Endodermal cell (in vitro differentiated cells): ENCODE results near the gene TMEM200B. TPM values are rescaled to one million over a fixed set of nuclear protein-coding genes. Genes with fewer than 3 reads are reported as not detected.
A peak's percentile ranks its signal among the peaks of the same experiment; 100 is the strongest.

Experiments
- DNase-seq: peaks from one replicate; pipeline ENCODE4 v3.0.0-alpha.2; 2017
- H3K27ac ChIP-seq: 2 replicates; pipeline ENCODE4 v1.5.1; 2013; ENCODE audit warnings: mild to moderate bottlenecking, low read depth, low read length, moderate library complexity
- H3K27me3 ChIP-seq: 2 replicates; pipeline ENCODE4 v1.6.1; 2013; ENCODE audit warnings: mild to moderate bottlenecking, low read length, moderate library complexity; ENCODE audit not compliant: insufficient read depth, control insufficient read depth, poor library complexity, severe bottlenecking
- H3K36me3 ChIP-seq: 2 replicates; pipeline ENCODE4 v1.7.0; 2013; ENCODE audit warnings: mild to moderate bottlenecking, low read length, moderate library complexity; ENCODE audit not compliant: control insufficient read depth, insufficient read depth
- H3K4me1 ChIP-seq: one replicate; pipeline ENCODE4 v1.7.0; 2013; ENCODE audit warnings: low read length; ENCODE audit not compliant: control insufficient read depth, insufficient read depth
- H3K4me3 ChIP-seq: 2 replicates; pipeline ENCODE4 v1.5.1; 2013; ENCODE audit warnings: mild to moderate bottlenecking, low read length, moderate library complexity
- H3K9ac ChIP-seq: 2 replicates; pipeline ENCODE4 v1.6.1; 2013; ENCODE audit warnings: mild to moderate bottlenecking, low read length, moderate library complexity; ENCODE audit not compliant: poor library complexity, severe bottlenecking; ENCODE audit errors: extremely low read depth
- H3K9me3 ChIP-seq: 2 replicates; pipeline ENCODE4 v1.6.1; 2013; ENCODE audit warnings: mild to moderate bottlenecking, low read length, moderate library complexity; ENCODE audit not compliant: control insufficient read depth
- H3K27ac Mint-ChIP-seq: 2 replicates; pipeline ENCODE4 v1.8.0; 2020; ENCODE audit warnings: mixed read lengths
- H3K27me3 Mint-ChIP-seq: 2 replicates; pipeline ENCODE4 v1.8.0; 2021; ENCODE audit warnings: mild to moderate bottlenecking, mixed read lengths; ENCODE audit not compliant: insufficient read depth
- H3K36me3 Mint-ChIP-seq: 2 replicates; pipeline ENCODE4 v1.8.0; 2020; ENCODE audit warnings: low read depth, mixed read lengths
- H3K4me1 Mint-ChIP-seq: 2 replicates; pipeline ENCODE4 v1.8.0; 2020; ENCODE audit warnings: mixed read lengths
- H3K4me3 Mint-ChIP-seq: 2 replicates; pipeline ENCODE4 v1.8.0; 2020; ENCODE audit warnings: mild to moderate bottlenecking, moderate library complexity, mixed read lengths
- H3K9me3 Mint-ChIP-seq: 2 replicates; pipeline ENCODE4 v1.8.0; 2020; ENCODE audit warnings: mild to moderate bottlenecking, mixed read lengths
- WGBS, 2 experiments: methylation state at CpG; one replicate each; pipeline versions ENCODE4 v1.1.5 to v1.1.7; 2013; ENCODE audit warnings: missing lambda C conversion rate in 2 of 2, mixed read lengths in 1 of 2; ENCODE audit not compliant: insufficient coverage in 1 of 2, insufficient read length in 1 of 2; 5-methylcytosine and 5-hydroxymethylcytosine counted together
- total RNA-seq, 2 donors: library from RNA; stranded (reverse); fragmentation: NEBNext Ultra II Directional in 1 of 2; extraction: Animal tissue kit (Norgen Biotek cat#: 25700) in 1 of 2; gene quantifications; 2 replicates in 1 of 2; 3 replicates in 1 of 2; pipeline ENCODE4 v1.2.1, GENCODE V29; 2021
- TF ChIP-seq, protein P1 (sequence below): fragments of 200-600 bp; sonication (generic); conservative IDR thresholded peaks from 2 replicates; pipeline ENCODE4 v1.5.0; 2021; ENCODE audit warnings: antibody characterized with exemption, mild to moderate bottlenecking

TMEM200B gene
- total RNA-seq, 2 donors from 2014 or later = 36.0 to 49.4 TPM

DNA sequence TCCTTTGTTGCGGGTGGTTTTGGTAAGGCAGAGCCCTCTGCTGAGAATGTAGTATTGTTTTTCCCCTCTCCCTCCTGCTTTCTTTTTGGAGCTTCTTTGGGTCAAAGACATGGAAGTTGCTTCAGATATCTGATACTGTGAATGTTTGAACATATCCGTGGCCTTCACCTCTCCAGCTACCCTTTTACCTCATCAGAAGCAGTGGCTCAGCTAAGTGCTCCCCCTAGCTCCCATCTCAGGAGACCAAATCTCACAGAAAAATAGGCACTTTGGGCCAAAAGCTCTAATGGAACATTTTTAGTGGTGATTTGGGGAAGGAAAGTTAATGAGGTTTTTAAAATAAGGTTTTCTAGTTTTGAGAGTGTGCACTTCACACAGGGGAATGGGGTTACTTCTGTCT, 6.3 kb downstream of the TMEM200B start:
- 93% methylated on average over 2 of the region's 2 CpGs; no CpG with 5 or more reads in 1 of the 2 experiments for WGBS, 2 experiments
- Histone ChIP-seq H3K4me3 (no peak overlapping the region), H3K9ac (no peak overlapping the region), H3K9me3 (no peaks in the 10 kb centered on the region), H3K27me3 (no peaks in the 10 kb centered on the region), H3K36me3 (peaks cover 19% of the 10 kb centered on the region), H3K4me1 (peaks cover 13% of the 10 kb centered on the region), H3K27ac (no peak overlapping the region)
- Mint-ChIP-seq H3K36me3 (peaks cover 24% of the 10 kb centered on the region), H3K9me3 (no peaks in the 10 kb centered on the region), H3K4me1 (peaks cover 18% of the 10 kb centered on the region), H3K27me3 (no peaks in the 10 kb centered on the region), H3K4me3 (no peak overlapping the region), H3K27ac (no peak overlapping the region)
- no peak for DNase-seq
- TF ChIP-seq, protein P1, sequence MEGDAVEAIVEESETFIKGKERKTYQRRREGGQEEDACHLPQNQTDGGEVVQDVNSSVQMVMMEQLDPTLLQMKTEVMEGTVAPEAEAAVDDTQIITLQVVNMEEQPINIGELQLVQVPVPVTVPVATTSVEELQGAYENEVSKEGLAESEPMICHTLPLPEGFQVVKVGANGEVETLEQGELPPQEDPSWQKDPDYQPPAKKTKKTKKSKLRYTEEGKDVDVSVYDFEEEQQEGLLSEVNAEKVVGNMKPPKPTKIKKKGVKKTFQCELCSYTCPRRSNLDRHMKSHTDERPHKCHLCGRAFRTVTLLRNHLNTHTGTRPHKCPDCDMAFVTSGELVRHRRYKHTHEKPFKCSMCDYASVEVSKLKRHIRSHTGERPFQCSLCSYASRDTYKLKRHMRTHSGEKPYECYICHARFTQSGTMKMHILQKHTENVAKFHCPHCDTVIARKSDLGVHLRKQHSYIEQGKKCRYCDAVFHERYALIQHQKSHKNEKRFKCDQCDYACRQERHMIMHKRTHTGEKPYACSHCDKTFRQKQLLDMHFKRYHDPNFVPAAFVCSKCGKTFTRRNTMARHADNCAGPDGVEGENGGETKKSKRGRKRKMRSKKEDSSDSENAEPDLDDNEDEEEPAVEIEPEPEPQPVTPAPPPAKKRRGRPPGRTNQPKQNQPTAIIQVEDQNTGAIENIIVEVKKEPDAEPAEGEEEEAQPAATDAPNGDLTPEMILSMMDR = peak; percentile 69

DNA sequence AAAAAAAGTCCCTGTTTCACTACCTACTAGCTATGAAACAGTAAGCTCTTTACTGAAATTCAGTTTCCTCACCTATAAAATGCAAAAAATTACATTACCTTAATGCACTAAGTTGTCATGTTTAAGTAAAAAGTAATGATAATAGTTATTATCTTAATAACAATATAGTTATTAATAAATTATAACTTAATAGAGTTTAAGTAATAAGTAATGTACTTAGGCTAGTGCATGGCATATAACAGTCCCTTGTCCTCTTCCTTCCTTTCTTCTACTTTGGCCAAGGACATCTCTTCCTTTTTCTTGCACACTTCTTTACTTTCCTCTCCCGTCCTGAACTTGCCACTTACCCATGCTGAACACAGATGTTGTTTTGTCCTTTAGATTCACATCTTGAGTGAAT, 9.0 kb downstream of the TMEM200B start:
- Mint-ChIP-seq H3K27me3 (no peaks in the 10 kb centered on the region), H3K36me3 (peaks cover 32% of the 10 kb centered on the region), H3K9me3 (no peaks in the 10 kb centered on the region), H3K27ac (no peak overlapping the region), H3K4me1 (peaks cover 22% of the 10 kb centered on the region), H3K4me3 (no peak overlapping the region)
- no peak for DNase-seq
- WGBS, 2 experiments = 85% methylated on average over 1 of the region's 1 CpG; no CpG with 5 or more reads in 1 of the 2 experiments
- TF ChIP-seq, protein P1 = no peak
- Histone ChIP-seq H3K27ac (no peak overlapping the region), H3K9me3 (no peaks in the 10 kb centered on the region), H3K27me3 (no peaks in the 10 kb centered on the region), H3K36me3 (peaks cover 19% of the 10 kb centered on the region), H3K4me1 (peaks cover 5% of the 10 kb centered on the region), H3K4me3 (no peak overlapping the region), H3K9ac (no peak overlapping the region)

DNA sequence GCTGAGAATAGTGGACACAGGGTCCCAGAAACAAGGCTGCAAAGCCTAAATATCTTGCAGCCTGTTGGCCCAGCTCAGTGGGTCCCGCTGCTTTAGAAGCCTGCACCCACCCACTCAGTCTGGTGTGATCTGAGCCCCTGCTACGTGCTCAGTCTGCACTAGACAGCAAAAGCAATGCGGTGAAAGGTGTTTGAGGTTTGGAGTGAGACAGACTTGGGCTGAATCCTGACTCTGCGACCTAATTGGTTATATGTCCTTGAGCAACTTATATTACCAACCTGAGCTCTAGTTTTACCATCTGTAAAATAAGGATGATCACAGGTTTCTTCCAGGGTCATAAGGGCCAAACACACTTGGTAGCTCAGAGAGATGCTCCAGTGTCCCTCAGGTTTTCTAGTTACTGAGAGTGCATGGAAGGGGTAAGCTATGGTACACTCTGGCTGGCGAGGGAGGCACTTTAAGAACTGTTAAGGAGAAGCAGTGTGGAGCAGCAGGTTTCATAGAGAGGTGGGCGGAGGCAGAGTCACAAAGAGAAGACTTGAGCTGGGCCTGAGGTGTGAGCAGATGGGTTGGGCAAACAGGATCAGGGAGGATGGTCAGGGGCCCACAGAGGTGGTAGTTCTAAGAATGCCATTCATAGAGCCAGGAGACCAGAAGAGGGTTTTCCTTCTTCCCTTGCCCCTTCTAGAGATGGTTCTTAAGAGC, 10.1 kb downstream of the TMEM200B start:
- no peak overlapping the region for H3K4me3 ChIP-seq
- WGBS, 2 experiments = 80 to 90% methylated on average over 4 to 6 of the region's 6 CpGs
- H3K27me3 ChIP-seq = no peaks in the 10 kb centered on the region
- DNase-seq = peak; percentile 67
- Mint-ChIP-seq H3K9me3 (no peaks in the 10 kb centered on the region), H3K27ac (peak overlapping the region; percentile 16), H3K36me3 (peaks cover 34% of the 10 kb centered on the region), H3K4me3 (no peak overlapping the region), H3K4me1 (peaks cover 22% of the 10 kb centered on the region), H3K27me3 (no peaks in the 10 kb centered on the region)
- H3K9me3 ChIP-seq = no peaks in the 10 kb centered on the region
- no peak overlapping the region for H3K27ac ChIP-seq
- H3K4me1 ChIP-seq = peaks cover 5% of the 10 kb centered on the region
- TF ChIP-seq, protein P1 = no peak
- peaks cover 12% of the 10 kb centered on the region for H3K36me3 ChIP-seq
- no peak overlapping the region for H3K9ac ChIP-seq
